ENCODE results near the gene STARD4.
A peak's percentile ranks its signal among the peaks of the same experiment; 100 is the strongest.

STARD4 gene

GRCh38 chr5:111528056-111528455 is 15.7 kb upstream of the STARD4 start:
- Histone ChIP-seq H3K9ac (ENCODE audit: low read depth in 1 of 2, low read length in 2 of 2) (no peak overlapping the region), H3K27ac (ENCODE audit: low read depth, low read length) (no peak overlapping the region), H3K4me3 (ENCODE audit: low read depth in 1 of 2, low read length in 2 of 2) (no peak overlapping the region), H3K9me3 (ENCODE audit: control insufficient read depth in 1 of 2, low read length in 2 of 2) (no peaks in the 10 kb centered on the region), H3K27me3 (ENCODE audit: control insufficient read depth in 1 of 2, insufficient read depth in 2 of 2, low read length in 2 of 2) (no peaks in the 10 kb centered on the region), H3K36me3 (ENCODE audit: control insufficient read depth in 1 of 2, insufficient read depth in 2 of 2, low read length in 2 of 2) (no peaks in the 10 kb centered on the region), H3K4me1 (ENCODE audit: control insufficient read depth in 1 of 2, insufficient read depth in 2 of 2, low read length in 2 of 2) (peaks cover 0 to 7% of the 10 kb centered on the region in 2 donors)

DNA sequence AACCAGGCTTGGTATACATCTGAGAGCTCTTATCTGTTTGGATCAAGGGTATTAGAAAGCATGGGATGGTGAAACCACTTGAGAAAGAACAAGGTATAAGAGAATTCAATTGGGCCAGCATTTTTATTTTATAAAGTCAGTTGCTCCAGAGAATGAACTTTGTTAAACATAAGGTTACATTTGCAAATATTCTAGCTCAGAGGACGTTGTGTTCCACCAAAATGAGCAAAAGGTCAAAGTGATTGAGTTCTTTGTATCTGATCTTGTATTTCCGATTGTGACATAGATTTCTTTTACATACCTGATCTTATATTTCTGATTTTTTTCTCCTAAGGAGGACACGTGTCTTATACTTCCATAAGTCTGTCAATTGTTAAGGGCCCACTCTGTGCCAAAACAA is 8.6 kb upstream of the STARD4 start:
- no peak overlapping the region for H3K27ac ChIP-seq (ENCODE audit: low read depth, low read length)
- H3K9ac ChIP-seq (ENCODE audit: low read depth in 1 of 2, low read length in 2 of 2) = no peak overlapping the region
- H3K9me3 ChIP-seq (ENCODE audit: control insufficient read depth in 1 of 2, low read length in 2 of 2) = no peaks in the 10 kb centered on the region

GRCh38 chr5:111518777-111519176 is 6.4 kb upstream of the STARD4 start:
- Histone ChIP-seq H3K4me3 (ENCODE audit: low read depth in 1 of 2, low read length in 2 of 2) (no peak overlapping the region), H3K27ac (ENCODE audit: low read depth, low read length) (no peak overlapping the region), H3K9me3 (ENCODE audit: control insufficient read depth in 1 of 2, low read length in 2 of 2) (no peaks in the 10 kb centered on the region)

More for the DNA sequence above, 8.6 kb upstream of the STARD4 start:
- no peaks in the 10 kb centered on the region for H3K36me3 ChIP-seq (ENCODE audit: control insufficient read depth in 1 of 2, insufficient read depth in 2 of 2, low read length in 2 of 2)
- H3K27me3 ChIP-seq (ENCODE audit: control insufficient read depth in 1 of 2, insufficient read depth in 2 of 2, low read length in 2 of 2) = no peaks in the 10 kb centered on the region
- no peaks in the 10 kb centered on the region for H3K4me1 ChIP-seq (ENCODE audit: control insufficient read depth in 1 of 2, insufficient read depth in 2 of 2, low read length in 2 of 2)
- H3K4me3 ChIP-seq (ENCODE audit: low read depth in 1 of 2, low read length in 2 of 2) = no peak overlapping the region

GRCh38 chr5:111517853-111518501 is 5.6 kb upstream of the STARD4 start:
- Histone ChIP-seq H3K4me1 (ENCODE audit: control insufficient read depth in 1 of 2, insufficient read depth in 2 of 2, low read length in 2 of 2) (no peaks in the 10 kb centered on the region), H3K27me3 (ENCODE audit: control insufficient read depth in 1 of 2, insufficient read depth in 2 of 2, low read length in 2 of 2) (no peaks in the 10 kb centered on the region), H3K27ac (ENCODE audit: low read depth, low read length) (no peak overlapping the region), H3K9me3 (ENCODE audit: control insufficient read depth in 1 of 2, low read length in 2 of 2) (no peaks in the 10 kb centered on the region), H3K36me3 (ENCODE audit: control insufficient read depth in 1 of 2, insufficient read depth in 2 of 2, low read length in 2 of 2) (no peaks in the 10 kb centered on the region), H3K4me3 (ENCODE audit: low read depth in 1 of 2, low read length in 2 of 2) (no peak overlapping the region), H3K9ac (ENCODE audit: low read depth in 1 of 2, low read length in 2 of 2) (no peak overlapping the region)

More at GRCh38 chr5:111518777-111519176, 6.4 kb upstream of the STARD4 start:
- no peaks in the 10 kb centered on the region for H3K27me3 ChIP-seq (ENCODE audit: control insufficient read depth in 1 of 2, insufficient read depth in 2 of 2, low read length in 2 of 2)
- no peaks in the 10 kb centered on the region for H3K36me3 ChIP-seq (ENCODE audit: control insufficient read depth in 1 of 2, insufficient read depth in 2 of 2, low read length in 2 of 2)
- no peaks in the 10 kb centered on the region for H3K4me1 ChIP-seq (ENCODE audit: control insufficient read depth in 1 of 2, insufficient read depth in 2 of 2, low read length in 2 of 2)
- no peak overlapping the region for H3K9ac ChIP-seq (ENCODE audit: low read depth in 1 of 2, low read length in 2 of 2)

- H3K36me3 ChIP-seq (ENCODE audit: control insufficient read depth in 1 of 2, insufficient read depth in 2 of 2, low read length in 2 of 2) = no peaks in the 10 kb centered on the region
- H3K4me3 ChIP-seq (ENCODE audit: low read depth in 1 of 2, low read length in 2 of 2) = no peak overlapping the region
- no peak overlapping the region for H3K9ac ChIP-seq (ENCODE audit: low read depth in 1 of 2, low read length in 2 of 2)
- H3K27ac ChIP-seq (ENCODE audit: low read depth, low read length) = no peak overlapping the region
- H3K9me3 ChIP-seq (ENCODE audit: control insufficient read depth in 1 of 2, low read length in 2 of 2) = no peaks in the 10 kb centered on the region
- H3K4me1 ChIP-seq (ENCODE audit: control insufficient read depth in 1 of 2, insufficient read depth in 2 of 2, low read length in 2 of 2) = peaks cover 18 to 19% of the 10 kb centered on the region in 2 donors
- H3K27me3 ChIP-seq (ENCODE audit: control insufficient read depth in 1 of 2, insufficient read depth in 2 of 2, low read length in 2 of 2) = no peaks in the 10 kb centered on the region
Measured at GRCh38 chr5:111514087-111514486, 1.8 kb upstream of the STARD4 start.

GRCh38 chr5:111513131-111513520 is 791 bp upstream of the STARD4 start:
- Histone ChIP-seq H3K4me3 (ENCODE audit: low read depth in 1 of 2, low read length in 2 of 2) (peak overlapping the region; percentile 87 to 95), H3K9ac (ENCODE audit: low read depth in 1 of 2, low read length in 2 of 2) (peak overlapping the region; percentile 84 to 88), H3K4me1 (ENCODE audit: control insufficient read depth in 1 of 2, insufficient read depth in 2 of 2, low read length in 2 of 2) (peaks cover 22 to 24% of the 10 kb centered on the region in 2 donors), H3K27ac (ENCODE audit: low read depth, low read length) (peak overlapping the region; percentile 96), H3K9me3 (ENCODE audit: control insufficient read depth in 1 of 2, low read length in 2 of 2) (no peaks in the 10 kb centered on the region), H3K36me3 (ENCODE audit: control insufficient read depth in 1 of 2, insufficient read depth in 2 of 2, low read length in 2 of 2) (no peaks in the 10 kb centered on the region), H3K27me3 (ENCODE audit: control insufficient read depth in 1 of 2, insufficient read depth in 2 of 2, low read length in 2 of 2) (no peaks in the 10 kb centered on the region)

GRCh38 chr5:111511831-111512374 is 432 bp downstream of the STARD4 start:
- peaks cover 0 to 4% of the 10 kb centered on the region in 2 donors for H3K36me3 ChIP-seq (ENCODE audit: control insufficient read depth in 1 of 2, insufficient read depth in 2 of 2, low read length in 2 of 2)

DNA sequence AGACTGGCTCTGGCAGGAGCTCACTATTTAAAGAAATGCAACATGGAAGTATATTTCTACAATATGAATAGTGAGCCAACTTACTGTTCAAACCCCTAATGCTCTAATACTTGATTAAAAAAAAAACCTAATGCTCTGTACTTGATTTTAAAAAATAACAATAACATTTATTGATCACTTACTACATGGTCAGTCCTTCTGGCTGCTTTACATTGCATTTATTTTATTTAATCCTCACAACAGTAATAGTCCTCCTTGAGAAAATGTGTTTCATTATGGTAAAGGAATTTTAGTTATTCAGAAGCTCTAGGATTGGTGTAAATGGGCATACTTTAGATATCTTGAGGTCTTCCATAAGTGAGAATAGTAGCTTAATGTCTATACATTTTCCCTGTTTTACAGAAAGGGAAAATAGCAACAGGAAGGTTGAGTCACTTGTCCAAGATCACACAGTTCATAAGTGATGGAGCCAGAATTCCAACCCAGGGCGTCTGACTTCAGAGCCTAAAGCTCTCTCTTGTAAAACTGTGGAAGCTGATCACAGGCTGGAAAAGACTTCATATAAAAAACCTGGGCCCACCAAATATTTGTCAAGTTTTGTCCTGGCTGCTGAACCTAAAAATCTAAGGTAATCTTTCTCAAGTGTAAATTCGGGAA is 1.0 kb downstream of the STARD4 start:
- Histone ChIP-seq H3K27me3 (ENCODE audit: control insufficient read depth in 1 of 2, insufficient read depth in 2 of 2, low read length in 2 of 2) (no peaks in the 10 kb centered on the region), H3K9me3 (ENCODE audit: control insufficient read depth in 1 of 2, low read length in 2 of 2) (no peaks in the 10 kb centered on the region), H3K9ac (ENCODE audit: low read depth in 1 of 2, low read length in 2 of 2) (peak overlapping the region; percentile 84 to 91), H3K4me1 (ENCODE audit: control insufficient read depth in 1 of 2, insufficient read depth in 2 of 2, low read length in 2 of 2) (peaks cover 22 to 31% of the 10 kb centered on the region in 2 donors), H3K4me3 (ENCODE audit: low read depth in 1 of 2, low read length in 2 of 2) (peak overlapping the region; percentile 87 to 95), H3K36me3 (ENCODE audit: control insufficient read depth in 1 of 2, insufficient read depth in 2 of 2, low read length in 2 of 2) (peaks cover 0 to 4% of the 10 kb centered on the region in 2 donors), H3K27ac (ENCODE audit: low read depth, low read length) (no peak overlapping the region)

More at GRCh38 chr5:111511831-111512374, 432 bp downstream of the STARD4 start:
- Histone ChIP-seq H3K27me3 (ENCODE audit: control insufficient read depth in 1 of 2, insufficient read depth in 2 of 2, low read length in 2 of 2) (no peaks in the 10 kb centered on the region), H3K9ac (ENCODE audit: low read depth in 1 of 2, low read length in 2 of 2) (peak overlapping the region; percentile 84 to 91), H3K27ac (ENCODE audit: low read depth, low read length) (peak overlapping the region; percentile 96), H3K4me3 (ENCODE audit: low read depth in 1 of 2, low read length in 2 of 2) (peak overlapping the region; percentile 87 to 95), H3K9me3 (ENCODE audit: control insufficient read depth in 1 of 2, low read length in 2 of 2) (no peaks in the 10 kb centered on the region), H3K4me1 (ENCODE audit: control insufficient read depth in 1 of 2, insufficient read depth in 2 of 2, low read length in 2 of 2) (peaks cover 22 to 31% of the 10 kb centered on the region in 2 donors)

GRCh38 chr5:111509119-111509518 is 3.2 kb downstream of the STARD4 start:
- peak overlapping the region; percentile 8 to 9 for H3K9ac ChIP-seq (ENCODE audit: low read depth in 1 of 2, low read length in 2 of 2)
- H3K4me1 ChIP-seq (ENCODE audit: control insufficient read depth in 1 of 2, insufficient read depth in 2 of 2, low read length in 2 of 2) = peaks cover 22 to 31% of the 10 kb centered on the region in 2 donors
- H3K27ac ChIP-seq (ENCODE audit: low read depth, low read length) = no peak overlapping the region
- H3K4me3 ChIP-seq (ENCODE audit: low read depth in 1 of 2, low read length in 2 of 2) = peak overlapping the region in 1 of 2 donors; percentile 95
- no peaks in the 10 kb centered on the region for H3K27me3 ChIP-seq (ENCODE audit: control insufficient read depth in 1 of 2, insufficient read depth in 2 of 2, low read length in 2 of 2)
- peaks cover 0 to 4% of the 10 kb centered on the region in 2 donors for H3K36me3 ChIP-seq (ENCODE audit: control insufficient read depth in 1 of 2, insufficient read depth in 2 of 2, low read length in 2 of 2)
- no peaks in the 10 kb centered on the region for H3K9me3 ChIP-seq (ENCODE audit: control insufficient read depth in 1 of 2, low read length in 2 of 2)

DNA sequence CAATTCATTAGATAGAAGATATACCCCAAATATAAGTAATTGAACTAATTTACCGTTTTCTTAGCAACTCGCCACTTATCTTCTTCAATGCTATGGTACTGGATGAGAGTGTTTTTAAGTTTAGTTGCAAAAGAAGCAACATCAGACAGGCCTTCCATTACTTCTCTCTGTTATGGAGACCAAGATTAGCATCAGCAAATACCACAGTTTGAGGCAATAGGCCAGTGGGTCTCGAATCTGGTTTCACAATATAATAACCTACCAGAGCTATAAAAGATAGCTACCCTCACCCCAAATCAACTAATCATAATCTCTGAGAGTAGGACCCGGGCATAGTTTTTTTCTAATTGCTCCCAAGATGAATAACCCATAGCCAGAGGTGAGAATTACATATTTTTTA is 5.1 kb downstream of the STARD4 start:
- peaks cover 22 to 31% of the 10 kb centered on the region in 2 donors for H3K4me1 ChIP-seq (ENCODE audit: control insufficient read depth in 1 of 2, insufficient read depth in 2 of 2, low read length in 2 of 2)
- no peaks in the 10 kb centered on the region for H3K9me3 ChIP-seq (ENCODE audit: control insufficient read depth in 1 of 2, low read length in 2 of 2)
- H3K36me3 ChIP-seq (ENCODE audit: control insufficient read depth in 1 of 2, insufficient read depth in 2 of 2, low read length in 2 of 2) = peaks cover 0 to 4% of the 10 kb centered on the region in 2 donors
- H3K27ac ChIP-seq (ENCODE audit: low read depth, low read length) = no peak overlapping the region
- no peaks in the 10 kb centered on the region for H3K27me3 ChIP-seq (ENCODE audit: control insufficient read depth in 1 of 2, insufficient read depth in 2 of 2, low read length in 2 of 2)
- no peak overlapping the region for H3K4me3 ChIP-seq (ENCODE audit: low read depth in 1 of 2, low read length in 2 of 2)
- no peak overlapping the region for H3K9ac ChIP-seq (ENCODE audit: low read depth in 1 of 2, low read length in 2 of 2)
